ENCODE measurements around the gene NUDT7.

Gene NUDT7

GRCh38 chr16:77729951-77730350 is 7.6 kb downstream of the NUDT7 start:
- no peak for DNase-seq (ENCODE audit: low read depth)

GRCh38 chr16:77732241-77732946 is 10.1 kb downstream of the NUDT7 start:
- DNase-seq (ENCODE audit: low read depth), result no peak

GRCh38 chr16:77736879-77737278 is 14.6 kb downstream of the NUDT7 start:
- no peak for DNase-seq (ENCODE audit: low read depth)

- no peak for DNase-seq (ENCODE audit: low read depth)
These were observed 16.6 kb downstream of the NUDT7 start for GRCh38 chr16:77738706-77739558.

GRCh38 chr16:77739559-77739892 is 17.2 kb downstream of the NUDT7 start:
- DNase-seq (ENCODE audit: low read depth), result no peak

- no peak for DNase-seq (ENCODE audit: low read depth)
These were observed 21.8 kb downstream of the NUDT7 start for GRCh38 chr16:77744141-77744540.

- no peak for DNase-seq (ENCODE audit: low read depth)
These were observed 23.7 kb downstream of the NUDT7 start for GRCh38 chr16:77745972-77746371.

GRCh38 chr16:77748421-77749005 is 26.2 kb downstream of the NUDT7 start:
- DNase-seq (ENCODE audit: low read depth), result no peak

- DNase-seq (ENCODE audit: low read depth), result no peak
These were observed 27.1 kb downstream of the NUDT7 start for GRCh38 chr16:77749415-77749814.

GRCh38 chr16:77758046-77758445 is 35.7 kb downstream of the NUDT7 start:
- no peak for DNase-seq (ENCODE audit: low read depth)

- no peak for DNase-seq (ENCODE audit: low read depth)
These were observed 36.2 kb downstream of the NUDT7 start for GRCh38 chr16:77758508-77758907.

GRCh38 chr16:77759201-77759600 is 36.9 kb downstream of the NUDT7 start:
- no peak for DNase-seq (ENCODE audit: low read depth)

- no peak for DNase-seq (ENCODE audit: low read depth)
These were observed 37.5 kb downstream of the NUDT7 start for GRCh38 chr16:77759821-77760220.

- no peak for DNase-seq (ENCODE audit: low read depth)
These were observed 38.5 kb downstream of the NUDT7 start for GRCh38 chr16:77760800-77761199.

- no peak for DNase-seq (ENCODE audit: low read depth)
These were observed 38.9 kb downstream of the NUDT7 start for GRCh38 chr16:77761204-77761603.

- no peak for DNase-seq (ENCODE audit: low read depth)
These were observed 39.9 kb downstream of the NUDT7 start for GRCh38 chr16:77762262-77762661.

GRCh38 chr16:77763994-77764393 is 41.7 kb downstream of the NUDT7 start:
- DNase-seq (ENCODE audit: low read depth), result no peak

- no peak for DNase-seq (ENCODE audit: low read depth)
These were observed 44.9 kb downstream of the NUDT7 start for GRCh38 chr16:77767211-77767610.

GRCh38 chr16:77767826-77768225 is 45.5 kb downstream of the NUDT7 start:
- DNase-seq (ENCODE audit: low read depth), result no peak

- DNase-seq (ENCODE audit: low read depth), result no peak
These were observed 53.9 kb downstream of the NUDT7 start for GRCh38 chr16:77775911-77776909.

- DNase-seq (ENCODE audit: low read depth), result no peak
These were observed 55.4 kb downstream of the NUDT7 start for GRCh38 chr16:77777745-77778144.

GRCh38 chr16:77780378-77780837 is 58.1 kb downstream of the NUDT7 start:
- DNase-seq (ENCODE audit: low read depth), result no peak
